ENCODE data around the gene TRPV2. TPM values are rescaled to one million over a fixed set of nuclear protein-coding genes. Genes with fewer than 3 reads are reported as not detected.

Gene TRPV2
- total RNA-seq, 2 experiments from 2014 or later, result 114 to 134 TPM

DNA sequence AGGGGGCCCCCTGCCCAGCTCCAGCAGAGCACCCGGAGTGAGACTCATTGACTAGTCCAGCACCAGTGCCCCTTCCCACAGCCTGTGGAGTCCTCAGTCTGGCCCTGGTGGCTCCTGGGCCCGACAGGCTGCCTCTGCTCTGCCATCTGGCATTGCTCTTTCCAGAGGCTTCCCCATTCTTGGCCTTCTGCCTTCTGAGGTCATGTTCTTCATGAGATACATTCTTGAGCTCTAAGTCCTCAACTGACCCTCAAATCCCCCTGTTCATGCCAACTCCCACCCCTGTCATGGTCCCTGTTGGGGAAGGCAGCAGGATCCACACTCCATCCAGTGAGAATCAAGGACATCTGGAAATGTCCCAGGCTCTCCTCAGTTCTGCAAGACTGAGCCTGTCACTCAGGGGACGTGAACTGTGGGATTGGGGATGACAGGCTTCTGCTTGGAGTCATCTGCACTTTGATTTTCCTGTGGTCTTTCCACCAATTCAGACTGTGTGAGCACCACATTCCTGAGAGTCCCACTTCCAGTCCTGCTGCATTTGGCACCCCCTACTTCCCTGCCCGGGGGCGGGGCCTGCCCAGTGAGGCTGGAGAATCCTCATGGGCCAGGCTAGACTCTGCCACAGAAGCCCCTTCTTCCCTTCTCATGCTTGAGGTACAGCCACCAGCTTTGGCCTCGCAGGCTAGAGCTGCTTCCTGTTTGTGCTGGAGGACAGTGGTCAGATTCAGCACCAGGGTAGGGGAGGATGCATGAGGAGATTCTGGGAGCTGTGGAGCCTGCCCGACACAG lies 2.7 kb downstream of the TRPV2 start:
- H3K4me1 Mint-ChIP-seq, result peaks cover 56% of the 10 kb centered on the region
- peak overlapping the region; percentile 28 for H3K4me3 Mint-ChIP-seq
- peak overlapping the region; percentile 54 for H3K27ac Mint-ChIP-seq
- POLR2A ChIA-PET, result interaction anchor here (1.2 kb wide), 1 partner anchor 20 kb away, joined by 4 read pairs; no protein-coding TSS in a partner anchor
- H3K9me3 Mint-ChIP-seq, result no peaks in the 10 kb centered on the region
- CTCF ChIA-PET, result interaction anchor here (0.7 to 3.8 kb wide), 5 partner anchors 9 to 54 kb away, joined by 3 to 17 read pairs (median 5); no protein-coding TSS in a partner anchor
- no peaks in the 10 kb centered on the region for H3K27me3 Mint-ChIP-seq
- peaks cover 52% of the 10 kb centered on the region for H3K36me3 Mint-ChIP-seq (ENCODE audit: low read depth)
- DNase-seq, result no peak

- H3K27me3 Mint-ChIP-seq, result no peaks in the 10 kb centered on the region
- peak overlapping the region; percentile 48 for H3K27ac Mint-ChIP-seq
- no peak for DNase-seq
- POLR2A ChIA-PET, result interaction anchor here (1.2 kb wide), 1 partner anchor 20 kb away, joined by 4 read pairs; no protein-coding TSS in a partner anchor
- peaks cover 57% of the 10 kb centered on the region for H3K36me3 Mint-ChIP-seq (ENCODE audit: low read depth)
- peak overlapping the region; percentile 49 for H3K4me3 Mint-ChIP-seq
- H3K9me3 Mint-ChIP-seq, result no peaks in the 10 kb centered on the region
- H3K4me1 Mint-ChIP-seq, result peaks cover 55% of the 10 kb centered on the region
- CTCF ChIA-PET, result interaction anchor here (0.6 to 3.8 kb wide), 7 partner anchors 8 to 379 kb away, joined by 3 to 17 read pairs (median 5); no protein-coding TSS in a partner anchor
Observed at GRCh38 chr17:16418685-16419068, 3.3 kb downstream of the TRPV2 start.

DNA sequence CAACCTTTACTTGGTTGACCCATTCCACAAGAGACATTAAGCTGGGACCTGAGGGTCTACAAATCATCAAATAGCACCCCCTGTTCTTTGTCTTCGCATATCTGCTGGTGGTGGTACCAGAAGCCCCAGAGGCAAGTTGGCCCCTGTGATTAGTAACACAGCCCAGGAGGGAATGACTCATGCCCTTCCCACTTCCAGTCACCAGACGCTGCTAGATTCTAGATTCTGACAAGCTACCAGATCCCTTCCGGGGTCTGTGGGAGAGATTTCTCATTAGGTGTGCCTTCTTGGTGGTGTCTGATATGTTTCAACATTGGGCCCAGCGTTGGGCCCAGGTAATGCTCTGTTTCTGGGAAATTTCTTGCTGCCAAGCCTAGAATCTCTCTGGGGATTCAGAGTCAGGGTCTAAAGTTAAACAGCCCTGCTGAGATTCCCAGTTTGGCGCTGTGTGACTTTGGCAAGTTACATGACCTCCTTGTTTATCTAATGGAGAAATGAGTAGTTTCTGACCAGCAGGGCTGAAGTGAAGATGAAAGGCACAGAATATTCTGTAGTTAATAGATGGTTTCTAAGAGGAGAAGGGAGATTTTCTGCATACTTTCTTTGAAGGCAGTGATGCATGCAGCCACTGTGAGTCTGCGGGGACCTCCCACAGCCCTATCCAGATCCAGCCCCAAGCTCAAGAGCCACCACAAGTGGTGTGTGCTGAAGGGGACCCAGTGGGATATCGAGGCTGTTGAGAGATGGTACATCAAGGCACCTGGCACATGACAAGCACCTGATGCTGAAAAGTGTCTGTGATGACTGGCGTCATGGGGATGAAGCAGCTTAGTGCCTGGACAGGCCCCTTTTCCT lies 3.9 kb downstream of the TRPV2 start:
- CTCF ChIA-PET, result interaction anchor here (0.6 to 1.5 kb wide), 7 partner anchors 9 to 380 kb away, joined by 3 to 10 read pairs (median 4); no protein-coding TSS in a partner anchor
- POLR2A ChIA-PET, result interaction anchor here (1.2 kb wide), 1 partner anchor 19 kb away, joined by 4 read pairs; no protein-coding TSS in a partner anchor
- Mint-ChIP-seq H3K36me3 (ENCODE audit: low read depth) (peaks cover 55% of the 10 kb centered on the region), H3K4me3 (peak overlapping the region; percentile 49), H3K27ac (peak overlapping the region; percentile 48), H3K9me3 (no peaks in the 10 kb centered on the region), H3K4me1 (peaks cover 53% of the 10 kb centered on the region), H3K27me3 (no peaks in the 10 kb centered on the region)
- no peak for DNase-seq

GRCh38 chr17:16419929-16420271 lies 4.5 kb downstream of the TRPV2 start:
- no peak for DNase-seq
- peaks cover 47% of the 10 kb centered on the region for H3K4me1 Mint-ChIP-seq
- ChIA-PET CTCF (interaction anchor here (1.1 kb wide), 2 partner anchors 8 to 10 kb away, joined by 4 to 10 read pairs; no protein-coding TSS in a partner anchor), POLR2A (no interaction called here)
- H3K27ac Mint-ChIP-seq, result no peak overlapping the region
- H3K36me3 Mint-ChIP-seq (ENCODE audit: low read depth), result peaks cover 53% of the 10 kb centered on the region
- no peak overlapping the region for H3K4me3 Mint-ChIP-seq
- no peaks in the 10 kb centered on the region for H3K27me3 Mint-ChIP-seq
- no peaks in the 10 kb centered on the region for H3K9me3 Mint-ChIP-seq

- DNase-seq, result no peak
- no peaks in the 10 kb centered on the region for H3K27me3 Mint-ChIP-seq
- H3K27ac Mint-ChIP-seq, result no peak overlapping the region
- H3K36me3 Mint-ChIP-seq (ENCODE audit: low read depth), result peaks cover 59% of the 10 kb centered on the region
- CTCF ChIA-PET, result interaction anchor here (0.6 kb wide), 1 partner anchor 44 kb away, joined by 3 read pairs; no protein-coding TSS in a partner anchor
- POLR2A ChIA-PET, result no interaction called here
- no peak overlapping the region for H3K4me3 Mint-ChIP-seq
- H3K4me1 Mint-ChIP-seq, result peaks cover 31% of the 10 kb centered on the region
- no peaks in the 10 kb centered on the region for H3K9me3 Mint-ChIP-seq
Observed at GRCh38 chr17:16422416-16422815, 7.0 kb downstream of the TRPV2 start.

GRCh38 chr17:16423226-16423872 lies 8.0 kb downstream of the TRPV2 start:
- Mint-ChIP-seq H3K36me3 (ENCODE audit: low read depth) (peaks cover 50% of the 10 kb centered on the region), H3K4me3 (no peak overlapping the region), H3K9me3 (no peaks in the 10 kb centered on the region), H3K4me1 (peaks cover 22% of the 10 kb centered on the region), H3K27ac (no peak overlapping the region), H3K27me3 (no peaks in the 10 kb centered on the region)
- DNase-seq, result no peak
- CTCF ChIA-PET, result interaction anchor here (0.6 kb wide), 1 partner anchor 38 kb away, joined by 3 read pairs; no protein-coding TSS in a partner anchor
- POLR2A ChIA-PET, result no interaction called here

- Mint-ChIP-seq H3K4me3 (no peak overlapping the region), H3K4me1 (peaks cover 5% of the 10 kb centered on the region), H3K36me3 (ENCODE audit: low read depth) (peaks cover 43% of the 10 kb centered on the region), H3K27me3 (no peaks in the 10 kb centered on the region), H3K27ac (no peak overlapping the region), H3K9me3 (no peaks in the 10 kb centered on the region)
- ChIA-PET CTCF (no interaction called here), POLR2A (no interaction called here)
- no peak for DNase-seq
Observed at GRCh38 chr17:16425202-16425601, 9.8 kb downstream of the TRPV2 start.

DNA sequence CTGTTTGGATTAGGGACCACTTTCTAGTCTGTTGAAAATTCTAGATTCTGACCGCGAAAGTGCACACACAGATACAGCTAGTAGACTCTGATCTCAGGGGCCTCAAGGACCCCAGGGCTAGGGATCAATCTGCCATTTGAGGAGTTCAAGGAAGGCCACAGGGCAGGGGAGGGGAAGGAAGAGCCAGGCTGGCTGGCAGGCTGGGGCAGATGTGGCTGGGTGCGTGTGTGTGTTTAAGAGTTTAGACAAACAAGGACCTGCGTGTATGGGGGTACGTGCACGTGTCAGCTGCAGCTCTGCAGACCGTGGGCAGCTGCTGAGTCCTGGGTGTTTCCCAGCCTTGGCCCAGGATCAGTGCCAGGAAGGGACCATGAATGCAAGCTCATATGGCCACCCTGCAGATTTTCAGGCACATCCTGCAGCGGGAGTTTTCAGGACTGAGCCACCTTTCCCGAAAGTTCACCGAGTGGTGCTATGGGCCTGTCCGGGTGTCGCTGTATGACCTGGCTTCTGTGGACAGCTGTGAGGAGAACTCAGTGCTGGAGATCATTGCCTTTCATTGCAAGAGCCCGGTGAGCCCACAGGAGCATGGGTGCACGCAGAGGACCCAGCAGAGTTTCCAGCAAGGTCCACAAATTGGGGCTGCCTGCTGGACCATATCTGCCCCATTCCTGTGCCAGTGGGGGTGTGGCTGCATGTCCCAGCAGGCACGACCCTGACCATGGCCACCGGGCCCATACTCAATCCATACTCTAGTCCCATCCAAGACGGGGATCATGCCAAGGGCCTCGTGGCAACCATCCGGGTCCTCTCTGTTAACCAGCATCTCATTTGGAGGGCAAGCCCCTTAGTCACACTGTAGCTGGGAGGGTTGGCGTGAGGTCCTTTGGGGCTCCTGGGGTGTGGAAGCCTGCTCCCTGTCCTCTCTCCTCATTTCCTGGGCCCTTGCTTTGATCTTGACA lies 10.6 kb downstream of the TRPV2 start:
- H3K27ac Mint-ChIP-seq, result no peak overlapping the region
- no peak for DNase-seq
- no peaks in the 10 kb centered on the region for H3K9me3 Mint-ChIP-seq
- H3K4me3 Mint-ChIP-seq, result no peak overlapping the region
- CTCF ChIA-PET, result interaction anchor here (0.9 to 2.9 kb wide), 2 partner anchors 9 to 12 kb away, joined by 3 to 17 read pairs; partner anchors contain the start of gene TRPV2
- H3K36me3 Mint-ChIP-seq (ENCODE audit: low read depth), result peaks cover 43% of the 10 kb centered on the region
- H3K27me3 Mint-ChIP-seq, result no peaks in the 10 kb centered on the region
- POLR2A ChIA-PET, result no interaction called here
- peaks cover 1% of the 10 kb centered on the region for H3K4me1 Mint-ChIP-seq

DNA sequence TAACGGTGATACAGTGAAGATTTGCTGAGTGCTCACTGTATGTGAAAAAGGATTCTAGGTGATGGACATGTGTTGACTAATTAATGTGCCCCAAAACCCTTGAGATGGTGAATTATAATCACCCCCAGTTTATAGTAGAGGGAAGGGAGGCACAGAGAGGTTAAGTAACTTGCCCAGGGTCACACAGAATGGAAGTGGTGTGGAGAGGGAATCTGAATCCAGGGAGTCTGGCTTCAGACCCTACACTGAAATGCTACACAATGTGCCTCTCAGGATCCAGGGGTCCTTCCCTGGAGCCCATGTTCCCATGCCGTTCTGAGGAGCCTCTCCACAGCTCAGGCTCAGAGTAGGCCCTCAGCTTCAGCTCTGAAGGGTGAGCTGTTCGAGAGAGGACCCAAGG lies 11.6 kb downstream of the TRPV2 start:
- no peaks in the 10 kb centered on the region for H3K9me3 Mint-ChIP-seq
- ChIA-PET POLR2A (interaction anchor here (0.8 kb wide), 1 partner anchor 12 kb away, joined by 3 read pairs; no protein-coding TSS in a partner anchor), CTCF (interaction anchor here (1.1 to 2.9 kb wide), 4 partner anchors 10 to 24 kb away, joined by 4 to 17 read pairs (median 4); partner anchors contain the start of gene TRPV2)
- H3K36me3 Mint-ChIP-seq (ENCODE audit: low read depth), result peaks cover 42% of the 10 kb centered on the region
- no peak for DNase-seq
- H3K4me1 Mint-ChIP-seq, result no peaks in the 10 kb centered on the region
- H3K27me3 Mint-ChIP-seq, result no peaks in the 10 kb centered on the region
- no peak overlapping the region for H3K4me3 Mint-ChIP-seq
- H3K27ac Mint-ChIP-seq, result no peak overlapping the region

DNA sequence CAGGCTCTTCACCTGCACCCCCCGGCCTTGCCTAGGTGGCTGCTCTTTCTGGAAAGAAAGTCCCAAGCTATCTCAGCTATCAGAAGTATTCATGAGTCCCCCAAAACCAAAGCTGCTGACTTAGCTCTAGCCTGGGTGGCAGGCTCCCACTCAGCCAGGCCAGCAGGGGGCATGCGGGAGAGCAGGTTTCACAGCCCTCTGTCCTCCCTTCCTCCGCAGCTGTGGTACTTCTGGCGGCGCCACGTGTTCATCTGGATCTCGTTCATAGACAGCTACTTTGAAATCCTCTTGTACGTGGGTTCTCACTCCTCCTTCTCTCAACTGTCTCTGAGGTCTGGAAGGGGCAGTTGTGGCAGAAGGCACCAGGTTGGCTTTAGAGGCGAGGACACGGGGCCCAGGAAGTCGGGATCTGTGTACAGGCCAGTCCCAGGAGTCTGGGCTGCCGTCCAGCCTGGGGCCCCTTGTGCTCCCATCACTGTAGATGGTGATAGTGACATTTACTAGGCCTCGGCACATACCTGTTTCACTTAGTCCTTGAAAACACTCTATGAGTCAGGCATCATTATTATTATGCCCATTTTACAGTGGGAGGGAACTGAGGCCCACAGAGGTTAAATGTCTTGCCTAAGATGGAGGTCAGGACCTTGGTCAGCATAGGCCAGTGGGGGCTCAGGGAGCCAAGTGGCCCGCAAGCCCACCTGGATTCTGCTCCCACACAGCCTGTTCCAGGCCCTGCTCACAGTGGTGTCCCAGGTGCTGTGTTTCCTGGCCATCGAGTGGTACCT lies 12.9 kb downstream of the TRPV2 start:
- DNase-seq, result peak; percentile 42
- CTCF ChIA-PET, result interaction anchor here (0.7 to 2.9 kb wide), 6 partner anchors 9 to 45 kb away, joined by 3 to 17 read pairs (median 4); partner anchors contain the start of gene TRPV2
- H3K36me3 Mint-ChIP-seq (ENCODE audit: low read depth), result peaks cover 42% of the 10 kb centered on the region
- no peaks in the 10 kb centered on the region for H3K9me3 Mint-ChIP-seq
- no peaks in the 10 kb centered on the region for H3K27me3 Mint-ChIP-seq
- H3K4me3 Mint-ChIP-seq, result no peak overlapping the region
- POLR2A ChIA-PET, result no interaction called here
- no peaks in the 10 kb centered on the region for H3K4me1 Mint-ChIP-seq
- H3K27ac Mint-ChIP-seq, result no peak overlapping the region

DNA sequence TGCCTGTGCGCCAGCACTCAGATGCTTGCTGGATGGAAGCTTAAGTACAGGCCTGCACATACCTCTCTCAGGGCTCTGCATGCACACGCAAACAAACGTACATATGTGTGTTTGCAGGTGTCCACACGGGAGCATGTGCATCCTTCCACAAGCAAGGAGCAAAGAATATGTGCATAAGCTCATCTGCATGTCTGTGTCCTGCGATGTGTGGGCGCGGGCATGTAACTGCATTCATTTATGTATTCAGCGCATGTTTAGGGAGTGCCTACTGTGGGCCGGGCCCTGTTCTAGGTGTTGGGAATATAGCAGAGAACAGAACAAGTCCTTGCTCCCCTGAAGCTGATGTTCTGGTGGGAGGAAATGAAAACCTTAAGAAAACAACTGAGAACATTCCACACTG lies 13.7 kb downstream of the TRPV2 start:
- POLR2A ChIA-PET, result no interaction called here
- no peaks in the 10 kb centered on the region for H3K9me3 Mint-ChIP-seq
- H3K36me3 Mint-ChIP-seq (ENCODE audit: low read depth), result peaks cover 39% of the 10 kb centered on the region
- no peak overlapping the region for H3K4me3 Mint-ChIP-seq
- H3K4me1 Mint-ChIP-seq, result no peaks in the 10 kb centered on the region
- no peaks in the 10 kb centered on the region for H3K27me3 Mint-ChIP-seq
- no peak overlapping the region for H3K27ac Mint-ChIP-seq
- no peak for DNase-seq
- CTCF ChIA-PET, result interaction anchor here (0.8 kb wide), 1 partner anchor 91 kb away, joined by 3 read pairs; no protein-coding TSS in a partner anchor

Data from activated CD4-positive, alpha-beta T cell treated with anti-CD3 and anti-CD28 coated beads, Interleukin-2, amount 10 ng/mL, durations not matched to agents 7 days and 5 days (primary cell).